Stimulated activated CD8-positive, alpha-beta memory T cell treated with anti-CD3 and anti-CD28 coated beads, Interleukin-2, amount 100 ng/mL, for 48 hours (primary cell): Measurements from ENCODE around the gene GAL3ST2.
"Not testable (repeated sequence)": the region's sequence is repeated elsewhere in the genome, so short reads cannot be mapped to it uniquely, and the experiment has no call there.

Experiments
- DNase-seq, 2 donors: peaks; one replicate each; pipeline ENCODE4 v3.0.0-alpha.2; 2020; ENCODE audit warnings: low read depth in 2 of 2

GAL3ST2 gene

DNA sequence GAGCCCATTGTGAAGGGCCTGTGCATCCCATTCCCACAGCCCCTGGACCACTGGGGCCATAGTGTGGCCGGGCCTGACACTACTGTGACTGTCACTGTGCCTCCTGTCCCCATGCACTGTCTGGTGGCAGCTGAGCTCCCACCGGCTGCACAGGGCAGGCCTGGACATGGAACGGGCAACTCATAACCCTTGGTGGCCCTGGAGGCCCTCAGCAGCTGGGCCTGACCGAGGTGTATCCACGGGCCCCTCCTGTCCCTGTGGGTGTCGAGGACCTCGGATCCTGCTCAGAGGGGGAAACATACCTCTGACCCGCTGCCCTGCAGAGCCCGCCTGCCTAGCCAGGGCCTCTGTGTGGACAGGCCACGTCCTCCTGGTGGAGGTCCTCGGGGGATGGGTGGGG is 7.8 kb upstream of the GAL3ST2 start:
- DNase-seq = no peak

DNA sequence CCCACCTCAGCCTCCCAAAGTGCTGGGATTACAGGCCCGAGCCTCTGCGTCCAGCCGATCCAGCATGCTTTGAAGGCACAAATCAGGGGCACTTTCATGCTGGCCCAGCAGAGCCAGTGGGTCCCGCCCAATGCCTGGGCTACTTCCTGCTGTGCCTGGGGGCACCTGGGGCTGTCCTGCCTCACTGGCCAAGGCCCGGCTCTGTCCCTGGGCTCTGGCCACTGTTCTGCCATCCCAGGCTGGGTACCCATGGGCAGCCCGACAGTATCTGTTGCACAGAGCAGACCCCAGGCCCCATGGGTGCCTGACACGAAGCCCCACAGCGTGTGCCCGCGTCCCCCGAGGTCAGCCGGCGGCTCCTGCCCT is 6.8 kb upstream of the GAL3ST2 start:
- no peak for DNase-seq

DNA sequence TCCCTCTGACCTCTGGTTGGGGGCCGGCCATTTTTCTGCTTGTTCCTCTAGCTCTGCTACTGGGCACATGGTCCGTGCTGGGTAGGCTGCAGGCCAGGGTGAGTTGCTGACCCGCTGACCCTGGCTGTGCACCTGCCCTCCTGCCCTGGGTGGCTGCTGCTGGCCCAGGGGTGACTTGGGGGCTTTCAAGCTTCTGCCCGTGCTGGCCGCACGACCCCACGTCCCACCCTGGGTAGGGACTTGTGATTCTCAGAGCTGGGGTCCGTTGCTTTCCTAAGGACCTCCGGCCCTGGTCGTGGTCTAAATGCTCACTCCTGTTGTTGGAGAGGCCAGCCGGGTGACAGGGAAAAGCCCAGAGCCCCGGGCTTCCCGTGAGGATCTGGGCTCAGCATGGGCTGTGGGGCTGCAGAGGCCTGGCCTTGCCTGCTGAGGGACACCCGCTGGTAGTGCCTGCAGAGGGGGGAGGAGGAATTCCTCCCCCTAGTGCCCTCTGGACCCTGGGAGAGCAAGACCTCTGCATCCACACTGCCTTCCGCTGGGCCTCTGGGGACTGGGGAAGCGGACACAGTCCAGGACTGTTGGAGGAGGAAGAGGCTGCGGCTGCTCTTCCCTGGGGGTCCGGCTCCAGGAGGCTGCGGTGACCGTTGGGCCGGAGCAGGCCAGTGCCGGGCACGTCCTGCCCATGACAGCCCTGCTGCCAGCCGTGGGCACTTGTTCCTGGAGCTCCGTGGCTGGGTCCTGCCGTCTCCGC is 6.3 kb upstream of the GAL3ST2 start:
- DNase-seq = no peak

DNA sequence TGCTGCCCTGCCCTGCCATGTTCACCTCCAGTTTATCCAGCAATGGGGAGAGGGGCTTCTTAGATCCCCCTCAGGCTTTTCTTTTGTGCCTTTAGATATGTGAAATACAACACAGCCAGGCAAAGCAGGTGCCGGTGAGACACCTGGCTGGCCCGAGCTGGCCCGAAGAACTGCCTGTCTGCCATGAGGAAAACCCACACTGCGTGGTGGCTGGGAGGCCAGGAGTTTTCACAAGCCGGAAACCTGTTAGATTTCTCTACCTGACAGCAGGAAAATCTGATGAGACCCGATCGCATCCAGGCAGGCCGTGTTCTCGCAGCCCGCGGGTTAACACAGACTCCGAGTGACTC is 5.7 kb upstream of the GAL3ST2 start:
- DNase-seq = no peak

- DNase-seq = no peak
These were observed 5.1 kb upstream of the GAL3ST2 start for GRCh38 chr2:241771286-241772062.

GRCh38 chr2:241772063-241772499 is 4.5 kb upstream of the GAL3ST2 start:
- DNase-seq = no peak

DNA sequence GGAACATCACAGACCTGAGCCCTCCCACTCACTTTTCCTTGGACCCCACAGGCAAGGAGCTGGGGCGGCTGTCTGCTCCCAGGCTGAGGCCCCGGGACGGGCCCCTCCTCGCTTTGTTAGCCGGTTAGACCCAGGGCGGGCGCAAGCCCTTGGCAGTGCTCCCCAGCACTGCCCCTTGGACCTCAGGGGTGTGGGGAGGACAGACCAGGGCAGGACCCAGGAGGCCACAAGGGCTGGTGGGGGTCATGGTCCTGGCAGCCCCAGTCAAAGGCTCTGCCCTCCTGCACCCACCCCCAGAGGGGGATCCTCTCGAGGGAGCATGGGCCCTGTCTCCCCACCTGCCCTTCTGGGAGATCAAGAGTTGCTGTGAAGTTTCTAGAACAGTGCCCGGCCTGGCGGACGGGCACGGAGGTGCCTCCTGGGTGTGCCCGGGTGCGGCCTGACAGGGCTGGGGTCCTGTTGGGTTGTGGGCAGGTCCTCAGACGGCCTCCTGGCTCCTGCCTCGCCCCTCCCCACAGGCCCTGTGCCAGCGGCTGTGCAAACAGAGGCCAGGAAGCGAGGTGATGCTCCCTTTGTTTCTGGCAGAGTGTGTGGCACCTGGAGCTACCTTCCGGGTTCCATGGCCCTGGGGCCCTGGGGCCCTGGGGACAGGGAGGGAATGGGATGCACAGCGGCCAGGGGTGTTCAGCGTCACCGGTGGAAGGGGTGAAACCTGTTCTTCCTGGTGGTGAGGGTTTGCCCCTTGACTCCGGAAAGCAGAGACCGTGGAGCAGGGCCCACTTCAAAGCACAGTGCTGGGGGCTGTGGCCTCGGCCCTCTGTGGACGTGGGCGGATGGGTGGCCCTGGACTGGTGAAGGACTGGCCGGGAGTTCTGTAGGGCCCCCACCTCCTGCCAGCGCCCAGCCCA is 2.9 kb upstream of the GAL3ST2 start:
- DNase-seq = no peak

DNA sequence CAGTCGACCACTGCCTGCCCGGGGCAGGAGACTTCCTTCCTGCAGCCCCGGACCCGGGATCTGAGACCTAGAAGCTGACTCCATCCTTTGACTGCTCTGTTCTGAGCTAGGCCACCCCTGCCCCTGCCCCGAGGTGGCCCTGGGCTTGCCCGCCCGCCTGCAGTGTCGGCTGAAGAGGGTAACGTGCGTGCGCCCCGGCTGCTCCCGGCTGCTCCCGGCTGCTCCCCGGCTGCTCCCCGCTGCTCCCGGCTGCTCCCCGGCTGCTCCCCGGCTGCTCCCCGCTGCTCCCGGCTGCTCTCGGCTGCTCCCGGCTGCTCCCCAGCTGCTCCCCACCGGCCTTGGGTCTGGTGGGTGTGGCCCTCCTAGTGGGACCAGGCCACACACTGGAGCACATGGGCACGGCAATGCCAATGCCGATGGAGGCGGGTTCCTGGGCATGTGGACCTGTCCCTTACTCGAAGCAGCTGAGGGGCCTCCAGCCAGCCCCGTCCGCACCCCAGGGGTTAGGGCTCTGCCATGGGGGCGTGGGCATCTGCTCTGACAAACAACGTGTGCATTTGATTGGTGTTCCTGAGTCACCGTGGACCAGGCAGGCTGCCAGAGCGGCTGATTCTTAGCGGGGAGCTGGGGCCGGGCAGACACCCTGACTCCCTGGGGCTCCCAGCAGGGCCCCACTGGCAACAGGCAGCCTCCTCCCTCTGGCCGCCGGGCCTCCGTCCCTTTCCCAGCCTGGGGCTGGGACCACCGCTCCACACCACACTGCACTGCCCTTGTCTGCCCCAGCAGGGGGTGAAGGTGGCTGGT is 2.0 kb upstream of the GAL3ST2 start:
- no peak for DNase-seq

GRCh38 chr2:241775223-241776177 is 1.1 kb upstream of the GAL3ST2 start:
- no peak for DNase-seq

- no peak for DNase-seq
These were observed 606 bp downstream of the GAL3ST2 start for GRCh38 chr2:241777170-241777685.

DNA sequence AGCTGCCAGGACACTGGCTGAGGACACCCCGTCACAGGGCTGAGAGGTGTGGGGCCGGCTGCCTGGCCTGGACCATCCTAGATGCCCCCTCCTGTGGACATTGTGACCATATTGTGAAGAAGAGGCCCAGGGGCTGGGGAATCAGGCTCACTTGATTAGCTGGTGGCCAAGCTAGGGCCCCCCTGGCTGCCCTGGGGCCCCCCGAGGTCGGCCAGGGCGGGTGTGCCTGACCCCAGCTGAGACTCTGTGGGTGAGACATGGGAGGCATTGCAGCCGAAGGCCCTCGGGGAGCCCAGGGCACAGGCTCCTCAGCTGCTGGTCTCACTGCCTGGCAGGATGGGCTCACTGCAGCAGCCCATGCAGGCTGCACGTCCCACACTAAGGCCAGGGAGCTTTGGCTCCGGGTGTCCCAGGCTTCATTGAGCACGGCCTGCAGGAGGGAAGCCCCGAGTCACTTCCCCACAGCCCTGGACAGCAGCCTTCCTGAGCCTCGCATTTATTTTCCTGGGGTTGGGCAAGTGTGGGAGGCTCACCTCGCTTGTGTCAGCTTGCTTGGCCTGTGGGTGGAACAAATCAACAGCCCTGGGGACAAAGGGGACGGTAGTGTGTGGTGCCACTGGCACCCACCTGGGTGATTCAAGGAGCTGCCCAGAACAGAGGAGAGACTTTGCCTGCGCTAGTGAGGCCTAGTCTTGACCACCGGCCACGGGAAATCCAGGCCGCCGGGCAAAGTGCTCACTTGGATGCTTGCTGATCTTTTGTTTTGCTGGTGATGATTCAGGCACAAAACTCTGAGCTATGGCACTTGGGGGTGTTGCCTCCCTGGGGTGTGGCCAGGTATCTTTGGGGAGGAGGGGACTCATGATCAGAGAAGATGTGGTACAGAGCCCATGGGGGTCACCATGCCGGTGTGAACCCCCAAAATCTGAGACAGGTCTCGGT is 1.3 kb downstream of the GAL3ST2 start:
- no peak for DNase-seq

DNA sequence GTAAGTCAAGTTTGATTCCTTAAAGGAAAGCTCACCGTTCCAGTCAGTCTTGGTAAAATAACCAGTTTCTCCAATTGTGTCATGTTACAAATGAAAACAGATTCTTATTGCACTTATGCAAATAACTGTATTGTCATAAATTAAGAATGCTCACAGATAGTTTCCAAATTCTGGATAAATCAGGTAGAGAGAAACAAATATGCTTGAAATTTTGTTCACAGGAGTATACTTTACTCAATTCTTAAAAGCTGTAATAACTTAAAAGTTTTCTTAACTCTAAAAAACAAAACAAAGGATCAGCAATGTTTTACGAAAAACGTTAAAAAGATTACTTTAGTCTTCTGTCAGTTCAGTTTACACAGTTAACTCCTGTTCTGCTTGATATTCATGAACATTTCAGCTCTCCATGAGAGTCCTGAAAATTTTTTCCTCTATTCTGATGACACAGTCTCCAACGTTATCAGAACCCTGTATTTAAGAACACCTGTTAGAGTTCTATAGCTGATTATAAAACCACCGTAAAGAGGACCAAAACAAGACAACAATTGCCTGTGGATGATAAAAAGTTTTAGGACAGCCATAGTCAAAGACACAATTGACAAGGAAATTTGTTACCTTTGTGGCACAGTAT is 4.4 kb downstream of the GAL3ST2 start:
- DNase-seq = no peak

DNA sequence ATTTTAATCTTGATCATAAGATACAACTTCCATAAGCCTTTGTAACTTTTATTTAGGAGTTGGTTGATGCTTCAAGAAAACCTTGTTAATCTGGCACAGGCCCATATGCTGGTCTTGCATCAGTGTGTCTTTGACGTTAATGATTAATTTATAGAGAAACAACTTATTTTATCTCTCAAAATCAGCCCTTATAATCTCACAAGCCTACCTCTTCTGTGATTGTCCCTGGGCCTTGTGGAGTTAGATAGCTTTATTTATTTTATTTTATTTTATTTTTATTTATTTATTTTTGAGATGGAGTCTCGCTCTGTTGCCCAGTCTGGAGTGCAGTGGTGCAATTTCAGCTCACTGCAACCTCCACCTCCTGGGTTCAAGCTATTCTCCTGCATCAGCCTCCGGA is 5.4 kb downstream of the GAL3ST2 start:
- DNase-seq = not testable (repeated sequence)

DNA sequence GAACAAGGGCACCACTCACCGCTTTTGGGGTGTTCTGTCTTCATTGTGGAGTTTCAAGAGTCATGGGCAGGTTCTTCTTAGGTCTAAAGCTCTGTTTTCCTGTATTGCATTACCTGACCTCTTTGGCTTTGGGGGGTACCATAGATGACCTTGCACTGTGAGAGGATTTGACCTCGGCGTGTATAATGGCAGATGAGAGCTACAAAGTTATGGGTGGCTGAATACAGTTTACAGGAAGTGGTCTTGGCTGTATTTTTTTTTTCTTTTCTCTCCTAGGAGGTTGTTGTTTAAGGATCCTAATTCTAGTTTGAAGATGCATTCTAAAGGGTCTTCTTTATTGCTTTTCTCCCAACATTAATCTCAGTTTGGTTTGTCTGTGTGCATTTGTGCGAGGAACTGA is 11.5 kb downstream of the GAL3ST2 start:
- DNase-seq = no peak

- peak; percentile 22 to 32 for DNase-seq
These were observed 11.9 kb downstream of the GAL3ST2 start for GRCh38 chr2:241788572-241788971.

DNA sequence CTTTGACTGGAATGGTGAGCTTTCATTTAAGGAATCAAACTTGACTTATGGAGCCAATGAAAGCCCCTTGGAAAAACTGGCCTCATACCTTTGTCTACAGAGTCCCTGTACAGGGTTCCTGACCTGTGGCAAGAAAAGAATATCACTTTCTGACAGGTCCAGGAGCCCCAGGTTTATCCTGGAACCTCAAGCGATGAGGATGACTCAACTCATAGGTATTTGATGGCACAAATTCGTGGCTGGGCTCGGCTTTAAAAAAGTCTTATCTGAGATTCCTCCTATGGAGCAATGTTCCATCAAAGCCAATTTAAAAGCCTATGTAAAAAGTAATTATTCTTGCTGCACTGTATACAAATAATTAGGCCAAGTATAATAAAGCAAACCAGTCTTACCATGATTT is 14.8 kb downstream of the GAL3ST2 start:
- not testable (repeated sequence) for DNase-seq

DNA sequence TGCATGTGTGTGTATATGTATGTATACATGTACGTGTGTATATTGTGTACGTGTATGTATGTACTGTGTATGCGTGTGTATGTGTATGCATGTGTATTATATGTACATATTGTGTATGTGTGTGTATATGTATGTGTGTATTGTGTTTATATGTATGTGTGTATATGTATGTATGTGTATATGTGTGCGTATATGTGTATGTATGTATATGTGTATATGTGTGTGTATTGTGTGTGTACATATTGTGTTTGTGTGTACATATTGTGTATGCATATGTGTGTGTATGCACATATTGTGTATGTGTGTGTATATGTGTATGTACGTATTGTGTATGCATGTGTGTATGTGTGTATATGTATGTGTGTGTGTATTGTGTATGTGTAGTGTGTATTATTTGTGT is 16.8 kb downstream of the GAL3ST2 start:
- DNase-seq = no peak

GRCh38 chr2:241794250-241794823 is 17.7 kb downstream of the GAL3ST2 start:
- DNase-seq = no peak
